Measurements from ENCODE around the gene CBFA2T2. TPM values are rescaled to one million over a fixed set of nuclear protein-coding genes. Genes with fewer than 3 reads are reported as not detected.

Gene CBFA2T2
- total and polyA plus RNA-seq, 10 of the 15 experiments (the other 5 are each of a cell fraction or from before 2014, with no cell fraction given) = 0.61 to 8.6 (median 5.5) TPM

DNA sequence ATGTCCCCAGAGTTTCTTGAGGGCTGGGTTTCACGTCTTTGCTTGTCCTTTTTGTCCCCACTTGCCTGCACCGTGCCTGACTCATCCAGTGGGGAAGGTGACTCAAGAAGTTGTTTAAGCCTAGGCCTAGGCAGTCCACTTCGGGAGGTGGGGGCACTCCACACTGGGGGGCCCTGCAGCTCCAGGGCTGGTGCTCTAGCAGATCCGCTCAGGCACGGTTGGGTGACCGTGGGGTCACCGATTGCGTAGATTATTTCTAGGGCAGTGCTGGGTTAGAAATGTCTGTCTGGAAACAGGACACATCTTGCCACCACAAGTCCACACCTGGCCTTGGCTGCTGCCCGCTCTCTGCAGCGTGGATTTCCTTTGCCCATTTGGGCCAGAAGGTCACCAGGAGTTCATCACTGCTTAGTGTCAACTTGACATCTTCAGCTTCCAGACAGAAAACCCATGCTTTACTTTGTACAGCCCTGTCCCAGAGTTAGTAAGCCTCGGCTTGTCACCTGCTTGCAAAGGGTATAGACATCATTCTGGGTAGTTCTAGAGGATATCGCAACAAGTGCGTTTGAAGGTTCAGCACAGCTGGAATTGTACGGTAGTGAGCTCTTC, 158.6 kb downstream of the CBFA2T2 start (continued):
- TF ChIP-seq, protein P1, sequence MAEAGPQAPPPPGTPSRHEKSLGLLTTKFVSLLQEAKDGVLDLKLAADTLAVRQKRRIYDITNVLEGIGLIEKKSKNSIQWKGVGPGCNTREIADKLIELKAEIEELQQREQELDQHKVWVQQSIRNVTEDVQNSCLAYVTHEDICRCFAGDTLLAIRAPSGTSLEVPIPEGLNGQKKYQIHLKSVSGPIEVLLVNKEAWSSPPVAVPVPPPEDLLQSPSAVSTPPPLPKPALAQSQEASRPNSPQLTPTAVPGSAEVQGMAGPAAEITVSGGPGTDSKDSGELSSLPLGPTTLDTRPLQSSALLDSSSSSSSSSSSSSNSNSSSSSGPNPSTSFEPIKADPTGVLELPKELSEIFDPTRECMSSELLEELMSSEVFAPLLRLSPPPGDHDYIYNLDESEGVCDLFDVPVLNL (IDR thresholded peaks at IDR 0.05; ENCODE audit: low read depth, low read length) = no peak

DNA sequence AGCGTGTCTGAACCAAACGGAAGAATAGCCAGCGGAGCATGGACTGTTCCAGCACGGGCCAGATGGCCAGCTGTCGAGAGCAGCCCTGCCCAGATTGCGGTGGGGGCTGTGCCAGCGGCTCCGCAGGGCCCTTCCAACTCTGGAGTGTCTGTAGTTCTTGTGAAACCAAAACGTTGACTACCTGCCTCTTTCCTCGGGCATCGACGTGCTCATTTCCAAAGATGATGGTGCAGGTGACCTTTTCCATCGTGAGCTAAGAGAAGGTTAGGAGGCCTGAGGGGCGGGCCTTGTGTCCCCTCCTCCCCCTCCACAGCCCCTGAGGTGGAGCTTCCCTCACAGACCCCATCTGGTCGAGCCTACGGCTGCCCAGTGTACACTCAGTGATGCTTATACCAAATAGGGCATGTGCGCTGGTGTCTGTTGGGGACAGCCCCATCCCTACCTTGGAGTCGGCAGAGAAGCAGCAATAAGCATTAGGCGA, 159.3 kb downstream of the CBFA2T2 start:
- Histone ChIP-seq H3K79me2 (ENCODE audit: control insufficient read depth, insufficient read depth, low read length) (no peaks in the 10 kb centered on the region), H3K9ac (ENCODE audit: control insufficient read depth, insufficient read depth, low read length) (no peak overlapping the region), H3K36me3 (ENCODE audit: control insufficient read depth in 2 of 2, insufficient read depth in 2 of 2, low read length in 1 of 2) (0 out of 4 replicates have a peak, but pooled peaks cover 0 to 3% of the 10 kb centered on the region in 2 experiments), H3K9me3 (replicated peaks; ENCODE audit: control insufficient read depth, insufficient read depth, low read length) (no peaks in the 10 kb centered on the region), H3K27ac (ENCODE audit: control insufficient read depth, insufficient read depth) (no peak overlapping the region), H2AFZ (ENCODE audit: control insufficient read depth, low read depth, low read length) (no peak overlapping the region), H3K4me1 (ENCODE audit: control insufficient read depth, insufficient read depth, low read length) (peaks cover 38% of the 10 kb centered on the region), H3K4me3 (no peak overlapping the region), H3K4me2 (ENCODE audit: control insufficient read depth, insufficient read depth) (no peak overlapping the region), H4K20me1 (ENCODE audit: control insufficient read depth, insufficient read depth) (peaks cover 4% of the 10 kb centered on the region; the same call in 1 of the 2 replicates), H3K27me3 (replicated peaks in 1 of 2; ENCODE audit: control insufficient read depth in 2 of 2, insufficient read depth in 2 of 2, low read length in 1 of 2) (peaks cover 0 to 2% of the 10 kb centered on the region in 2 experiments; a peak in 2 of 4 replicates)
- in situ Hi-C loops (cut with MboI) (no loop called here), intact Hi-C loops (cut with micrococcal nuclease; ENCODE audit: unreplicated experiment) (no loop called here)
- BruUV-seq (replicated peaks) = no TSS peak
- 87% methylated on average over 19 of the region's 19 CpGs for WGBS (ENCODE audit: insufficient coverage, insufficient replicate concordance, low lambda C conversion rate, missing lambda C conversion rate)
- SMC1A ChIA-PET (ENCODE audit: uncharacterized antibody, unreplicated experiment) = interaction anchor here (0.9 to 1.2 kb wide), 2 partner anchors 49 to 53 kb away, joined by 3 to 4 read pairs; no protein-coding TSS in a partner anchor
- CTCF ChIA-PET = interaction anchor here (0.7 kb wide), 1 partner anchor 387 kb away, joined by 4 read pairs; no protein-coding TSS in a partner anchor
- POLR2A ChIA-PET = no interaction called here
- no peak for FAIRE-seq
- no peak for ATAC-seq
- RAD21 ChIA-PET (ENCODE audit: unreplicated experiment) = no interaction called here
- no peak for DNase-seq (ENCODE audit: low read depth, low spot score)
- TF ChIP-seq SMARCA5 (IDR thresholded peaks at IDR 0.05) (no peak), JUND (IDR thresholded peaks at IDR 0.05; ENCODE audit: low read depth, low read length) (no peak), WRNIP1 (IDR thresholded peaks at IDR 0.05; ENCODE audit: borderline replicate concordance, low read depth, low read length) (no peak), SREBF1 (IDR thresholded peaks at IDR 0.05; ENCODE audit: low read length) (no peak), HDGF (IDR thresholded peaks at IDR 0.05) (no peak), FOXM1 (IDR thresholded peaks at IDR 0.05; ENCODE audit: low read depth, low read length) (no peak), ZNF384 (IDR thresholded peaks at IDR 0.05; ENCODE audit: borderline replicate concordance, low read depth, low read length) (no peak), MEF2B (IDR thresholded peaks at IDR 0.05; ENCODE audit: partially characterized antibody, poor library complexity, severe bottlenecking) (no peak), RFX5 (IDR thresholded peaks at IDR 0.05; ENCODE audit: low read depth, low read length) (no peak), NR2C2 (IDR thresholded peaks at IDR 0.05; ENCODE audit: borderline replicate concordance, control insufficient read depth, insufficient read length, low read depth) (no peak), POLR2AphosphoS5 (IDR thresholded peaks at IDR 0.05; ENCODE audit: low read length) (no peak), ZNF274 (IDR thresholded peaks at IDR 0.05; ENCODE audit: insufficient read depth, insufficient read length) (no peak), RAD21 (IDR thresholded peaks at IDR 0.05; ENCODE audit: insufficient read depth, low read depth, low read length) (no peak), IRF4 (IDR thresholded peaks at IDR 0.05; ENCODE audit: low read depth, low read length) (no peak), ZNF207 (IDR thresholded peaks at IDR 0.05; ENCODE audit: borderline replicate concordance) (no peak), ESRRA (IDR thresholded peaks at IDR 0.05; ENCODE audit: low read length) (no peak)
- TF ChIP-seq, protein P2, sequence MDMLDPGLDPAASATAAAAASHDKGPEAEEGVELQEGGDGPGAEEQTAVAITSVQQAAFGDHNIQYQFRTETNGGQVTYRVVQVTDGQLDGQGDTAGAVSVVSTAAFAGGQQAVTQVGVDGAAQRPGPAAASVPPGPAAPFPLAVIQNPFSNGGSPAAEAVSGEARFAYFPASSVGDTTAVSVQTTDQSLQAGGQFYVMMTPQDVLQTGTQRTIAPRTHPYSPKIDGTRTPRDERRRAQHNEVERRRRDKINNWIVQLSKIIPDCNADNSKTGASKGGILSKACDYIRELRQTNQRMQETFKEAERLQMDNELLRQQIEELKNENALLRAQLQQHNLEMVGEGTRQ (IDR thresholded peaks at IDR 0.05; ENCODE audit: borderline replicate concordance, low read depth, low read length) = no peak
- TF ChIP-seq, protein P3, sequence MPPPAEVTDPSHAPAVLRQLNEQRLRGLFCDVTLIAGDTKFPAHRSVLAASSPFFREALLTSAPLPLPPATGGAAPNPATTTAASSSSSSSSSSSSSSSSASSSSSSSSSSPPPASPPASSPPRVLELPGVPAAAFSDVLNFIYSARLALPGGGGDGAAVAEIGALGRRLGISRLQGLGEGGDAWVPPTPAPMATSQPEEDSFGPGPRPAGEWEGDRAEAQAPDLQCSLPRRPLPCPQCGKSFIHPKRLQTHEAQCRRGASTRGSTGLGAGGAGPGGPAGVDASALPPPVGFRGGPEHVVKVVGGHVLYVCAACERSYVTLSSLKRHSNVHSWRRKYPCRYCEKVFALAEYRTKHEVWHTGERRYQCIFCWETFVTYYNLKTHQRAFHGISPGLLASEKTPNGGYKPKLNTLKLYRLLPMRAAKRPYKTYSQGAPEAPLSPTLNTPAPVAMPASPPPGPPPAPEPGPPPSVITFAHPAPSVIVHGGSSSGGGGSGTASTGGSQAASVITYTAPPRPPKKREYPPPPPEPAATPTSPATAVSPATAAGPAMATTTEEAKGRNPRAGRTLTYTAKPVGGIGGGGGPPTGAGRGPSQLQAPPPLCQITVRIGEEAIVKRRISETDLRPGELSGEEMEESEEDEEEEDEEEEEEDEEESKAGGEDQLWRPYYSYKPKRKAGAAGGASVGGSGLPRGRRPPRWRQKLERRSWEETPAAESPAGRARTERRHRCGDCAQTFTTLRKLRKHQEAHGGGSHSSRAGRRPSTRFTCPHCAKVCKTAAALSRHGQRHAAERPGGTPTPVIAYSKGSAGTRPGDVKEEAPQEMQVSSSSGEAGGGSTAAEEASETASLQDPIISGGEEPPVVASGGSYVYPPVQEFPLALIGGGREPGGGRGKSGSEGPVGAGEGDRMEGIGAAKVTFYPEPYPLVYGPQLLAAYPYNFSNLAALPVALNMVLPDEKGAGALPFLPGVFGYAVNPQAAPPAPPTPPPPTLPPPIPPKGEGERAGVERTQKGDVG (CRISPR knock-in tag; IDR thresholded peaks at IDR 0.05) = no peak
